Activated T-helper 9 cell treated with anti-CD3 and anti-CD28 coated beads, Interleukin-2, amount 50 U/mL, for 16 hours (primary cell): ENCODE results near the gene COPS9.

Experiments
- DNase-seq: peaks from one replicate; pipeline ENCODE4 v3.0.0-alpha.2; 2020; ENCODE audit warnings: low read depth

COPS9 gene

GRCh38 chr2:240166191-240166590 lies 30.1 kb upstream of the COPS9 start:
- DNase-seq, result no peak

GRCh38 chr2:240165661-240166060 lies 29.6 kb upstream of the COPS9 start:
- DNase-seq, result no peak

- no peak for DNase-seq
Observed at GRCh38 chr2:240165034-240165433, 28.9 kb upstream of the COPS9 start.

DNA sequence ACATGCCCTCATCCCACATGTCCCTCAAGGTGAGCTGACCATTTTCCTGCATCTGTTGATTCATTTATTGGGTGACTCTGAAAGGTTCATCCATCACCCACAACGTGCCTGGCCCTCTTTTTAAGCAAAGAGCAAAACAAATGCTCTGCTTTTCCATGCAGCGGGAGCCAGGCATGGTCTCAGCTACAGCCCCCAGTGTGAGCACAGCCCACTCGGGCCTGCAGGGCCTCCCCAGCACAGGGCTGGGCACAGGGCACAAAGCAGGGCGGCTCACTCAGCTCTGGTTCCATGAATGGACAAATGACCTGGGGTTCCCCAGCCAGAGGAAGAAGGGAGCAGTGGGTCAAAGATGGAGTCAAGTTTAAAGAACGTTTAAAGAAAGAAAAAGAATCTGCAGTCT lies 28.5 kb upstream of the COPS9 start:
- DNase-seq, result no peak

DNA sequence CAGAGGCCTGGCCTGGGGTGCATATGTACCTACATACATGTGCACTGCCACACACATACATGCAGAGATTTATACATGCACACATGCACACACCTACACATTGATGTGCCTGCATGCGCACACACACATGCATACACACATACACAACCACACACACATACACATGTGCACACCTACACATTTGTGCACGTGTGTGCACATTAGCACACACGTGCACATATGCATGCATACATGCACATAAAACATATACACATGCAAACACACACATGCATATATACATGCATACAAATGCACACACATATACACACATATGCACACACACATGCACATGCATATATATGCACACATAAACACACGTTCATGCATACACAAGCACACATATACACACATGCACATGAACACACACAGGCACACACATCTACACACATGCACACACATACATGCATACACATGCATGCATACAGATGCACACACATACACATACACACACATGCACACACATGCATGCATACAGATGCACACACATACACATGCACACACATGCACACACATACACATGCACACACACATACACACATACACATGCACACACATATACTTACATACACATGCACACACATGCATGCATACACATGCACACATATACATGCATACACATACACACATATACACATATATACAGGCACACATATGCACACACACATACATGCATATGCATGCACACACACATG lies 27.9 kb upstream of the COPS9 start:
- DNase-seq, result no peak

- DNase-seq, result no peak
Observed at GRCh38 chr2:240162939-240163714, 27.0 kb upstream of the COPS9 start.

DNA sequence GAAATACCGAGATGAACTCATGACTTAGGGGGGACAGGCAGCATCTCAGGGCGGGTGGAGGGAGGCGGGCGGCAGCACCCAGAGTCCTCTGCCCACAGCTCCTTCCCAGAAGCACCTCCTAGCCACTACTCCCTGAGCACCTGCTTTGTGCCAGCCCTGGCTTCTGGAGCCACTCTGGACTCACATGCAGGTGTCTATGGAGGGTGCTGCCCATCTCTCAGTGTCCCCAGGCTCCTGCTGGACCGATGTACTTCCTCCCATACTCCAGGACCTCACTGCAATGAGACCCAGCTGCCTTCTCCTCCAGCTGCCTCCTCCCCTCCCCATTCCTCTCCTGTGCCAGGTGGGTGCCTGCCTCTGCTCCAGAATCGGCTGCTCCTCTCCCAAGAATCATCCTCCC lies 26.4 kb upstream of the COPS9 start:
- no peak for DNase-seq

GRCh38 chr2:240162032-240162431 lies 25.9 kb upstream of the COPS9 start:
- no peak for DNase-seq

DNA sequence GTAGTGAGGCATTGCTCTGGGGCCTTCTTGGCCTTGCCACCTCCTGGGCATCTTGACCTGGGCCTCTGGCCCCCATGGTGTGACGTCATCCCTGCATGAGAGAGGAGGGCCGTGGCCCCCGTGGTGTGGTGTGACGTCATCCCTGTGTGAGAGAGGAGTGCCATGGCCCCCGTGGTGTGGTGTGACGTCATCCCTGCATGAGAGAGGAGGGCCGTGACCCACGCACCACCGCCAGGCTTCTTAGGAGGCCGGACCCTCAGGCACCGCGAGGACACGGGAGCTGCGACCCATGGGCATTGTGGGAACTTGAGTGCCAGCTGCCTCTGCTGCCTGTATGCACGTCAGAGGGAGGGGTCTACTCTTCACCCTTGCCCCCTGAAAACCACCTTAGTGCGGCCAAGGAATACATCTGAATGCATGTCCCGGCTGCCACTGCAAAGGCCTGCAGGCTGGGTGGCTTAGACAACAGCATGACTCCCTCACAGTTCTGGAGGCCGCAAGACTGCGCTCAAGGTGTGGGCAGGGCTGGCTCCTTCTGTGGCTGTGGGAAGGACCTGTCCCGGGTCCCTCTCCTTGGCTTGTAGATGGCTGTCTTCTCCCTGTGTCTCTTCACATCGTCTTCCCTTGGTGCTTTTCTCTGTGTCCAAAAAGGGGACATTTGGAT lies 25.1 kb upstream of the COPS9 start:
- DNase-seq, result no peak

GRCh38 chr2:240160291-240161086 lies 24.4 kb upstream of the COPS9 start:
- no peak for DNase-seq

DNA sequence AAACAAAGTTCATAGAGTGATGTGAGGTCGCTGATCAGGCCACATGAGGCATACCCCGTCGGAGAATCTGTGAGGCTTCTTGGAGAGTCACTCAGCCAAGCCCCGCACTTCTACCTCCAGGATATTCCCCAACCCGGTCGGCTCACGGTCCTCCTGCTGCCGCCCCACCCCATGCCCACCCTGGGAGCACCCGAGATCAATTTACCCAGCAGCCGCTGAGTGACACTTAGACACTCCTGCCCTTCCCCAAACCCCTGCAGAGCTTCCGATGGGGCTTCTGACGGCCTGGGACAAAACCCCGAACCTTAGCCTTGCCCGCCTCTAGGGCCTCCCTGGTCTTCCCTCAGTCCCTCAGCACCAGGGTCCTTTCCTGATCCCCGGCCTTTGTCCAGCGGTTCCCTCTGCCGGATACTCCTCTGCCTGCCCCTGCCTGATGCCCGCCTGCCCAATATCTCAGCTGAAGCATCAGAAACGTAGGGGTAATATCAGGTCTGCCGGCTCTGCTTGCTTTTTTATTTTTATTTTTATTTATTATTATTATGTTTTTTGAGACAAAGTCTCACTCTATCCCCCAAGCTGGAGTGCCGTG lies 23.2 kb upstream of the COPS9 start:
- no peak for DNase-seq

DNA sequence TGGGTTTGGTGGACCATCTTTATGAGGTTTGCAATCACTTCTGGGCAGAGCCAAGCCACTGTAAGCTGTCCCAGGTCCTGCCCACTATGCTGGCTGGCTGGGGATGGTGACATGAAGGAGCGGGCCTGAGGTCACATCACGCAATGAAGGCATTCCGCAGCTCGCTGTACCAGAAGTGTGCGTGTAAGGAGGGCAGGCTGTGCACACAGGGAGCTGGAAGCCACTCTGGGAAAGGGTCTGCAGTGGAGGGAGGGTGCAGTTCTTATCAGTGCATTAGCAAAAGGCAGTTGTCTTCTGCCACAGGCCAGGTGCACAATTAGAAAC lies 21.0 kb upstream of the COPS9 start:
- DNase-seq, result no peak

- DNase-seq, result no peak
Observed at GRCh38 chr2:240156435-240157146, 20.5 kb upstream of the COPS9 start.

DNA sequence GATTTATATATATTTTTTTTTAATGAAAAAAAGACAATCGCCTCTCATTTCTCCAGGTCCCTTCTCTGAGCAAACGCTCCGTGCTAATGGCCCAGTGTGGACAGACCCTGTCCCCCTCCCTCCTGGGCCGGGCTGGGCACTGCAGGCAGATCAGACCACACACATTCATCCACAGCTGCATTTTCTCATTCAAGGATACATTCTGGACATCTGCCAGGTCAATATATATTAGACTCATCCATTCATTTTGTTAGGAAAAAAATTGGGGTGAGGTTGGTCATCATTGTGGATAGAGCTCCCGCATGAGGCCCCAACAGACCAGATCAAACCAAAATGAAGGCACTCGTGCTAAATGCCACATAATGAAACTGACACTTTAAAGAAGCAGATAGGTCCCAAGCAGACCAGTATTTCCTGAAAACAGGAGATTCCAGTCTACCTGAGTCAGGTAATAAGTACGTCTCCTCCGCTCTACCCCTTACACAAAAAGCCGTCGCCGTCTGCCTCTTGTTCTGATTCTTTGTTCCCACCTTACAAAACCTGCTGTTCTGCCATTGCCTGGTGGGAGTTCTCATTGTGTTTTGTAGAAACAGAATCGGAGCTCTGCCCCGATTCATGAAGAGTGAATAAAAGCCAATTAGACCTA lies 19.8 kb upstream of the COPS9 start:
- no peak for DNase-seq

GRCh38 chr2:240155048-240155744 lies 19.1 kb upstream of the COPS9 start:
- DNase-seq, result no peak

- no peak for DNase-seq
Observed at GRCh38 chr2:240154606-240155005, 18.5 kb upstream of the COPS9 start.

GRCh38 chr2:240153418-240153817 lies 17.3 kb upstream of the COPS9 start:
- no peak for DNase-seq

- DNase-seq, result no peak
Observed at GRCh38 chr2:240151477-240152031, 15.4 kb upstream of the COPS9 start.

- no peak for DNase-seq
Observed at GRCh38 chr2:240149943-240150784, 14.1 kb upstream of the COPS9 start.
